DND-41 (cell line): ENCODE results near the gene EGFL7.

Experiments
- ATAC-seq: fragments of 200-7000 bp; cut with Tn5 transposase; 3 replicates; pipeline ENCODE4 v1.9.1; 2021; ENCODE audit warnings: low read depth; ENCODE audit not compliant: insufficient read depth
- DNase-seq: peaks from one replicate; pipeline ENCODE4 v3.0.0-alpha.2; 2020
- H2AFZ ChIP-seq: 2 replicates; pipeline ENCODE4 v1.6.0; 2012; ENCODE audit warnings: low read depth, low read length
- H3K27ac ChIP-seq: 2 replicates; pipeline ENCODE4 v1.5.1; 2012; ENCODE audit warnings: low read length, inconsistent platforms
- H3K27me3 ChIP-seq: fragments of 200-600 bp; sonication (generic); 2 replicates; pipeline ENCODE4 v1.6.0; 2012; ENCODE audit warnings: low read length, mild to moderate bottlenecking, inconsistent platforms; ENCODE audit not compliant: insufficient read depth, poor library complexity
- H3K36me3 ChIP-seq: 2 replicates; pipeline ENCODE4 v1.5.1; 2012; ENCODE audit warnings: low read length, inconsistent platforms; ENCODE audit not compliant: insufficient read depth
- H3K4me1 ChIP-seq: 2 replicates; pipeline ENCODE4 v1.5.1; 2012; ENCODE audit warnings: mild to moderate bottlenecking, low read length; ENCODE audit not compliant: insufficient read depth
- H3K4me2 ChIP-seq: 2 replicates; pipeline ENCODE4 v1.6.0; 2012; ENCODE audit warnings: mild to moderate bottlenecking, moderate library complexity, low read length, inconsistent platforms; ENCODE audit not compliant: insufficient read depth
- H3K4me3 ChIP-seq, 2 experiments: fragments of 200-600 bp in 1 of 2; shearing (Covaris generic) in 1 of 2; 2 replicates each; pipeline ENCODE4 v1.5.1; 2012 to 2016; ENCODE audit warnings: inconsistent platforms in 2 of 2, low read length in 2 of 2, mild to moderate bottlenecking in 2 of 2, low read depth in 1 of 2, moderate library complexity in 1 of 2
- H3K79me2 ChIP-seq: 2 replicates; pipeline ENCODE4 v1.6.0; 2012; ENCODE audit warnings: low read length, inconsistent platforms; ENCODE audit not compliant: insufficient read depth
- H3K9ac ChIP-seq: 2 replicates; pipeline ENCODE4 v1.6.0; 2012; ENCODE audit warnings: low read depth, mild to moderate bottlenecking, inconsistent platforms, low read length, moderate library complexity
- H3K9me3 ChIP-seq: 2 replicates; pipeline ENCODE4 v1.5.1; 2012; ENCODE audit warnings: low read length, moderate library complexity, mild to moderate bottlenecking, inconsistent platforms; ENCODE audit not compliant: insufficient read depth, severe bottlenecking
- H4K20me1 ChIP-seq: 2 replicates; pipeline ENCODE4 v1.6.0; 2012; ENCODE audit warnings: low read length; ENCODE audit not compliant: insufficient read depth
- EZH2 ChIP-seq: IDR thresholded peaks from 3 replicates; pipeline ENCODE4 v1.6.1; 2012; ENCODE audit warnings: borderline replicate concordance, low read depth, mild to moderate bottlenecking, moderate library complexity, low read length, inconsistent platforms; ENCODE audit not compliant: severe bottlenecking
- TF ChIP-seq, protein P1 (sequence below): IDR thresholded peaks from 2 replicates; pipeline ENCODE4 v1.5.1; 2012; ENCODE audit warnings: borderline replicate concordance, low read length, moderate library complexity, mild to moderate bottlenecking; ENCODE audit not compliant: poor library complexity, severe bottlenecking; ENCODE audit errors: extremely low read depth

The EGFL7 gene

DNA sequence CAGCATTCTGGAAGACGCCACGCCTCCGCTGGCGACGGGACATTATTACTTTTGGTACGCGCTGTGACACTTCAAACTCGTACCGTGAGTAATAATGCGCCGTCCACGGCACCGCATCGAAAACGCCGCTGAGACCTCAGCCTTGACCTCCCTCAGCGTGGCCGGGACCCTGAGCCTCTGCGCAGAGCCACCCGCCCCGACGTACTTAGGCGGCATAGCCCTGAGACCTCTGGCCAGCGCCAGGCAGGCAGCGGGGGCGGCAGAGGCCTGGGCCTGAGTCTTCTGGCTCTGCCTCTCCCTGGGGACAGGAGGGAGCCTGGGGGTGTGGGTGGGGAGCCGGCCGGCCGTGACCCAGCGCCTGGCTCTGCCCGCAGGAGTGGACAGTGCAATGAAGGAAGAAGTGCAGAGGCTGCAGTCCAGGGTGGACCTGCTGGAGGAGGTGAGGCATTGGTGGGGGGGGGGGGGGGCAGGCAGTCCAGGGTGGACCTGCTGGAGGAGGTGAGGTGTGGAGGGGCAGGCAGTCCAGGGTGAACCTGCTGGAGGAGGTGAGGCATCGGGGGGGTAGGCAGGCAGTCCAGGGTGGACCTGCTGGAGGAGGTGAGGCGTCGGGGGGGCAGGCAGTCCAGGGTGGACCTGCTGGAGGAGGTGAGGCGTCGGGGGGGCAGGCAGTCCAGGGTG lies 8.0 kb downstream of the EGFL7 start:
- Histone ChIP-seq H3K4me1 (no peaks in the 10 kb centered on the region), H3K36me3 (0 out of 2 replicates have a peak, but pooled peaks cover 3% of the 10 kb centered on the region), H3K79me2 (no peaks in the 10 kb centered on the region), H3K27me3 (no peaks in the 10 kb centered on the region), H3K27ac (no peak overlapping the region), H3K9ac (no peak overlapping the region), H3K4me2 (no peak overlapping the region), H3K9me3 (no peaks in the 10 kb centered on the region), H2AFZ (no peak overlapping the region), H4K20me1 (no peaks in the 10 kb centered on the region), H3K4me3 (no peak overlapping the region)
- no peak for ATAC-seq
- TF ChIP-seq, protein P1, sequence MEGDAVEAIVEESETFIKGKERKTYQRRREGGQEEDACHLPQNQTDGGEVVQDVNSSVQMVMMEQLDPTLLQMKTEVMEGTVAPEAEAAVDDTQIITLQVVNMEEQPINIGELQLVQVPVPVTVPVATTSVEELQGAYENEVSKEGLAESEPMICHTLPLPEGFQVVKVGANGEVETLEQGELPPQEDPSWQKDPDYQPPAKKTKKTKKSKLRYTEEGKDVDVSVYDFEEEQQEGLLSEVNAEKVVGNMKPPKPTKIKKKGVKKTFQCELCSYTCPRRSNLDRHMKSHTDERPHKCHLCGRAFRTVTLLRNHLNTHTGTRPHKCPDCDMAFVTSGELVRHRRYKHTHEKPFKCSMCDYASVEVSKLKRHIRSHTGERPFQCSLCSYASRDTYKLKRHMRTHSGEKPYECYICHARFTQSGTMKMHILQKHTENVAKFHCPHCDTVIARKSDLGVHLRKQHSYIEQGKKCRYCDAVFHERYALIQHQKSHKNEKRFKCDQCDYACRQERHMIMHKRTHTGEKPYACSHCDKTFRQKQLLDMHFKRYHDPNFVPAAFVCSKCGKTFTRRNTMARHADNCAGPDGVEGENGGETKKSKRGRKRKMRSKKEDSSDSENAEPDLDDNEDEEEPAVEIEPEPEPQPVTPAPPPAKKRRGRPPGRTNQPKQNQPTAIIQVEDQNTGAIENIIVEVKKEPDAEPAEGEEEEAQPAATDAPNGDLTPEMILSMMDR: no peak
- no peak for TF ChIP-seq EZH2
- DNase-seq: no peak

DNA sequence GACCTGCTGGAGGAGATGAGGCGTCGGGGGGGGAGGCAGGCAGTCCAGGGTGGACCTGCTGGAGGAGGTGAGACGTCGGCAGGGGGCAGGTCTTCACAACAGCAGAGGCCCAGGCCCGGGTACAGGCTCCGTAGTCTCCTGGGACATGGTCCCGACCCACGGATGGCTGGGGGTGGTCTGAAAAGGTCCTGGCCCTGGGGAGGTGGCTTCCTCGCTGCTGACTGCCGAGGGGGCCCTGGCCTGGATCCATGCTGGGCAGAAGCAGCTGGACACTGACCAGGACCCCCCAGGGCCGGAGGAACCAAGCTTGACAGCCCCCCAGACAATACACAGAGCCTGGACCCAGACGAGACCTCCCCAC lies 8.5 kb downstream of the EGFL7 start:
- no peaks in the 10 kb centered on the region for H3K4me1 ChIP-seq
- H3K36me3 ChIP-seq: 0 out of 2 replicates have a peak, but pooled peaks cover 3% of the 10 kb centered on the region
- ATAC-seq (no peak), DNase-seq (no peak)
- TF ChIP-seq EZH2: no peak
- TF ChIP-seq, protein P1: no peak
- no peak overlapping the region for H3K4me2 ChIP-seq
- no peak overlapping the region for H3K27ac ChIP-seq
- no peaks in the 10 kb centered on the region for H4K20me1 ChIP-seq
- no peak overlapping the region for H2AFZ ChIP-seq
- no peaks in the 10 kb centered on the region for H3K9me3 ChIP-seq
- no peak overlapping the region for H3K9ac ChIP-seq
- H3K4me3 ChIP-seq: no peak overlapping the region
- H3K27me3 ChIP-seq: no peaks in the 10 kb centered on the region
- H3K79me2 ChIP-seq: no peaks in the 10 kb centered on the region

DNA sequence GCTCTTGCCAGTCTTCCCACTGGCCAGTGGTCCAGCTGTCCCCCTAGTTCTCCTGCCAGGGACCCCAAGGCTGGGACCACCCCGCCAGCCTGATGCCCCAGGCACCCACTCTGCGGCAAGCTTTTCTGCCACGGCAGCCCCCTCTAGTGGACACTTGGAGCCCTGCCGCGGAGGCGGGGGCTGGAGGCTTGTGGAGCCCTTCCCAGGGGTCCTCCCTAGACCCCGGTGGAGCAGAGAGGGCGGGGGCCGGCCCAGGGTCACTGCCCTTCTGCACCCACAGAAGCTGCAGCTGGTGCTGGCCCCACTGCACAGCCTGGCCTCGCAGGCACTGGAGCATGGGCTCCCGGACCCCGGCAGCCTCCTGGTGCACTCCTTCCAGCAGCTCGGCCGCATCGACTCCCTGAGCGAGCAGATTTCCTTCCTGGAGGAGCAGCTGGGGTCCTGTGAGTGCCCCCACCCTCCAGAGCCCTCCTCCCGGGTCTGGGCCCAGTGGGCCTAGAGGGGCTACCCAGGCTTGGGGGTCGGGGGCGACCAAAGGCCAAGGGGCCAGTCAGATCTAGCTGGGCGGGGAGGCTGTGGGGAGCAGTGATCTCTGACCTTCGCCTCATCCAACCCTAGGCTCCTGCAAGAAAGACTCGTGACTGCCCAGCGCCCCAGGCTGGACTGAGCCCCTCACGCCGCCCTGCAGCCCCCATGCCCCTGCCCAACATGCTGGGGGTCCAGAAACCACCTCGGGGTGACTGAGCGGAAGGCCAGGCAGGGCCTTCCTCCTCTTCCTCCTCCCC lies 9.1 kb downstream of the EGFL7 start:
- Histone ChIP-seq H3K4me3 (no peak overlapping the region), H3K79me2 (no peaks in the 10 kb centered on the region), H2AFZ (no peak overlapping the region), H3K4me1 (no peaks in the 10 kb centered on the region), H3K27me3 (no peaks in the 10 kb centered on the region), H3K27ac (no peak overlapping the region), H3K9me3 (no peaks in the 10 kb centered on the region), H4K20me1 (no peaks in the 10 kb centered on the region), H3K4me2 (no peak overlapping the region), H3K9ac (no peak overlapping the region), H3K36me3 (0 out of 2 replicates have a peak, but pooled peaks cover 3% of the 10 kb centered on the region)
- no peak for TF ChIP-seq EZH2
- TF ChIP-seq, protein P1: peak; percentile 84
- DNase-seq (peak; percentile 58), ATAC-seq (peak; percentile 80)
